Thymus (tissue), 14 donors: Measurements from ENCODE around the gene PIAS4. TPM values are rescaled to one million over a fixed set of nuclear protein-coding genes. Genes with fewer than 3 reads are reported as not detected.
A peak's percentile ranks its signal among the peaks of the same experiment; 100 is the strongest.

Experiments used
- DNase-seq, 9 donors: peaks; one replicate each; pipeline ENCODE4 v3.0.0-alpha.2; 2013; ENCODE audit warnings: low spot score in 9 of 9, low read depth in 6 of 9, missing footprints in 1 of 9
- H3K27ac ChIP-seq, 2 donors: one replicate each; pipeline ENCODE4 v1.5.1; 2013; ENCODE audit warnings: control low read depth in 1 of 2, low read depth in 1 of 2, low read length in 1 of 2, mild to moderate bottlenecking in 1 of 2, moderate library complexity in 1 of 2
- H3K27me3 ChIP-seq, 2 donors: one replicate each; pipeline ENCODE4 v1.5.1; 2013; ENCODE audit warnings: low read length in 1 of 2; ENCODE audit not compliant: control insufficient read depth in 2 of 2, insufficient read depth in 1 of 2
- H3K36me3 ChIP-seq, 2 donors: one replicate each; pipeline ENCODE4 v1.5.1; 2013; ENCODE audit warnings: low read length in 1 of 2, mild to moderate bottlenecking in 1 of 2, moderate library complexity in 1 of 2; ENCODE audit not compliant: control insufficient read depth in 2 of 2, insufficient read depth in 2 of 2
- H3K4me1 ChIP-seq, 2 donors: one replicate each; pipeline ENCODE4 v1.5.1; 2013; ENCODE audit warnings: low read length in 2 of 2; ENCODE audit not compliant: control insufficient read depth in 2 of 2, insufficient read depth in 2 of 2
- H3K4me3 ChIP-seq, 2 donors: one replicate each; pipeline ENCODE4 v1.5.1; 2013; ENCODE audit warnings: low read length in 2 of 2, control low read depth in 1 of 2, mild to moderate bottlenecking in 1 of 2
- H3K9me3 ChIP-seq, 2 donors: one replicate each; pipeline ENCODE4 v1.5.1; 2013; ENCODE audit warnings: low read length in 1 of 2, mild to moderate bottlenecking in 1 of 2; ENCODE audit not compliant: control insufficient read depth in 2 of 2, insufficient read depth in 1 of 2
- WGBS: extraction: QIAGEN DNeasy Blood & Tissue Kit; methylation state at CpG from one replicate; pipeline ENCODE4 v1.1.7; 2013; 5-methylcytosine and 5-hydroxymethylcytosine counted together
- long read RNA-seq, 10 donors: transcript quantifications; one replicate each; lab custom pipeline, GENCODE V29; 2026
- polyA plus RNA-seq: library from polyadenylated mRNA; stranded (reverse); fragments of 200-250 nt; gene quantifications from one replicate; pipeline ENCODE4 v1.2.3, GENCODE V29; 2013
- total RNA-seq: library from RNA; stranded (reverse); fragments of 120-200 nt; gene quantifications from one replicate; pipeline ENCODE4 v1.2.4, GENCODE V29; 2013
- donor health status: healthy.

PIAS4 gene
- total RNA-seq (13.4 TPM), polyA plus RNA-seq (10.8 TPM)
- long read RNA-seq, donor 1, partial matches to known transcripts = 5 of 5 reads
- long read RNA-seq, donor 1, other reads (novel, unspliced or antisense) = 0 of 5 reads
- long read RNA-seq, donor 2, transcript PIAS4-201 (11 exons, 3,159 nt) = major isoform, 16 of 82 reads
- long read RNA-seq, donor 2, partial matches to known transcripts = 46 of 82 reads
- long read RNA-seq, donor 2, other reads (novel, unspliced or antisense) = 18 of 82 reads
- long read RNA-seq, donor 3, transcript PIAS4-201 (11 exons, 3,159 nt) = major isoform, 7 of 8 reads
- long read RNA-seq, donor 3, partial matches to known transcripts = 0 of 8 reads
- long read RNA-seq, donor 3, other reads (novel, unspliced or antisense) = 0 of 8 reads
- long read RNA-seq, donor 4, transcript PIAS4-201 (11 exons, 3,159 nt) = major isoform, 5 of 24 reads
- long read RNA-seq, donor 4, partial matches to known transcripts = 19 of 24 reads
- long read RNA-seq, donor 4, other reads (novel, unspliced or antisense) = 0 of 24 reads
- long read RNA-seq, donor 5, transcript PIAS4-201 (11 exons, 3,159 nt) = major isoform, 6 of 19 reads
- long read RNA-seq, donor 5, partial matches to known transcripts = 8 of 19 reads
- long read RNA-seq, donor 5, other reads (novel, unspliced or antisense) = 5 of 19 reads
- long read RNA-seq, donor 6, transcript PIAS4-201 (11 exons, 3,159 nt) = major isoform, 5 of 5 reads
- long read RNA-seq, donor 6, partial matches to known transcripts = 0 of 5 reads
- long read RNA-seq, donor 6, other reads (novel, unspliced or antisense) = 0 of 5 reads
- long read RNA-seq, donor 7, transcript PIAS4-201 (11 exons, 3,159 nt) = major isoform, 5 of 5 reads
- long read RNA-seq, donor 7, partial matches to known transcripts = 0 of 5 reads
- long read RNA-seq, donor 7, other reads (novel, unspliced or antisense) = 0 of 5 reads
- long read RNA-seq, donor 8, partial matches to known transcripts = 0 of 2 reads
- long read RNA-seq, donor 8, other reads (novel, unspliced or antisense) = 0 of 2 reads
- long read RNA-seq, donor 9, partial matches to known transcripts = 0 of 3 reads
- long read RNA-seq, donor 9, other reads (novel, unspliced or antisense) = 0 of 3 reads
- long read RNA-seq, donor 10, transcript PIAS4-201 (11 exons, 3,159 nt) = major isoform, 8 of 8 reads
- long read RNA-seq, donor 10, partial matches to known transcripts = 0 of 8 reads
- long read RNA-seq, donor 10, other reads (novel, unspliced or antisense) = 0 of 8 reads

- Histone ChIP-seq H3K9me3 (no peaks in the 10 kb centered on the region), H3K36me3 (peaks cover 12 to 16% of the 10 kb centered on the region in 2 donors), H3K4me1 (peaks cover 10 to 30% of the 10 kb centered on the region in 2 donors), H3K27ac (peak within 1 kb of the TSS; percentile 88 to 90), H3K27me3 (no peaks in the 10 kb centered on the region), H3K4me3 (peak within 1 kb of the TSS; percentile 69 to 95)
- WGBS = under 1% methylated on average over 91 of the region's 91 CpGs
- DNase-seq = peak; percentile 82 to 98 (median 96)
Observed at GRCh38 chr19:4007021-4007835, at the start of gene PIAS4. Gene PIAS4, plus strand, starts transcription at chr19:4007736. Its CDS starts 25 bp downstream, at chr19:4007761.

- DNase-seq = no peak
- 97% methylated on average over 86 of the region's 86 CpGs for WGBS
- no peak overlapping the region for H3K4me3 ChIP-seq
- no peaks in the 10 kb centered on the region for H3K27me3 ChIP-seq
- no peaks in the 10 kb centered on the region for H3K4me1 ChIP-seq
- no peaks in the 10 kb centered on the region for H3K9me3 ChIP-seq
- no peak overlapping the region for H3K27ac ChIP-seq
- peaks cover 56 to 74% of the 10 kb centered on the region in 2 donors for H3K36me3 ChIP-seq
Observed at GRCh38 chr19:3958836-3959765, 48.4 kb upstream of the PIAS4 start.

- no peak for DNase-seq
- Histone ChIP-seq H3K4me1 (no peaks in the 10 kb centered on the region), H3K9me3 (no peaks in the 10 kb centered on the region), H3K36me3 (peaks cover 60 to 80% of the 10 kb centered on the region in 2 donors), H3K27ac (no peak overlapping the region), H3K27me3 (no peaks in the 10 kb centered on the region), H3K4me3 (no peak overlapping the region)
- WGBS = 97% methylated on average over 15 of the region's 15 CpGs
Observed at GRCh38 chr19:3959766-3960131, 47.8 kb upstream of the PIAS4 start.

- DNase-seq = no peak
- 98% methylated on average over 24 of the region's 24 CpGs for WGBS
Observed at GRCh38 chr19:3961007-3961406, 46.5 kb upstream of the PIAS4 start.

GRCh38 chr19:3963458-3964255 lies 43.9 kb upstream of the PIAS4 start:
- 98% methylated on average over 35 of the region's 35 CpGs for WGBS
- H3K9me3 ChIP-seq = no peaks in the 10 kb centered on the region
- no peak overlapping the region for H3K27ac ChIP-seq
- H3K4me3 ChIP-seq = no peak overlapping the region
- peaks cover 73 to 96% of the 10 kb centered on the region in 2 donors for H3K36me3 ChIP-seq
- no peak for DNase-seq
- H3K4me1 ChIP-seq = peaks cover 0 to under 1% of the 10 kb centered on the region in 2 donors
- H3K27me3 ChIP-seq = no peaks in the 10 kb centered on the region

More at GRCh38 chr19:3961007-3961406, 46.5 kb upstream of the PIAS4 start:
- no peak overlapping the region for H3K27ac ChIP-seq
- H3K9me3 ChIP-seq = no peaks in the 10 kb centered on the region
- no peak overlapping the region for H3K4me3 ChIP-seq
- no peaks in the 10 kb centered on the region for H3K27me3 ChIP-seq
- peaks cover 60 to 87% of the 10 kb centered on the region in 2 donors for H3K36me3 ChIP-seq
- H3K4me1 ChIP-seq = no peaks in the 10 kb centered on the region

- Histone ChIP-seq H3K36me3 (peaks cover 68 to 96% of the 10 kb centered on the region in 2 donors), H3K4me3 (no peak overlapping the region), H3K27ac (no peak overlapping the region), H3K27me3 (no peaks in the 10 kb centered on the region), H3K9me3 (no peaks in the 10 kb centered on the region), H3K4me1 (peaks cover 1 to 9% of the 10 kb centered on the region in 2 donors)
- 97% methylated on average over 60 of the region's 60 CpGs for WGBS
- DNase-seq = no peak
Observed at GRCh38 chr19:3964256-3965194, 43.0 kb upstream of the PIAS4 start.
